ENCODE measurements around the gene SCNN1A.

- TF ChIP-seq CTCF (IDR thresholded peaks at IDR 0.05; ENCODE audit: low read length) (no peak), EZH2phosphoT487 (IDR thresholded peaks at IDR 0.05; ENCODE audit: low read length) (no peak)
Observed at GRCh38 chr12:6376870-6377666, 1.7 kb upstream of the SCNN1A start.

Measured in MM.1S (cell line).